DOHH2 (cell line): Measurements from ENCODE around the gene PSME2.

Source experiments
- EZH2phosphoT487 ChIP-seq: fragments of 200-600 bp; sonication (generic); IDR thresholded peaks from 2 replicates; pipeline ENCODE4 v1.6.1; 2017; ENCODE audit warnings: borderline replicate concordance, mild to moderate bottlenecking, antibody characterized with exemption, low read length, moderate library complexity, mixed read lengths
- TF ChIP-seq, protein P1 (sequence below): fragments of 200-600 bp; sonication (generic); IDR thresholded peaks from one replicate; pipeline ENCODE4 v1.5.1; 2014; ENCODE audit warnings: antibody characterized with exemption, mild to moderate bottlenecking, low read depth, low read length; ENCODE audit not compliant: poor library complexity, severe bottlenecking

DNA sequence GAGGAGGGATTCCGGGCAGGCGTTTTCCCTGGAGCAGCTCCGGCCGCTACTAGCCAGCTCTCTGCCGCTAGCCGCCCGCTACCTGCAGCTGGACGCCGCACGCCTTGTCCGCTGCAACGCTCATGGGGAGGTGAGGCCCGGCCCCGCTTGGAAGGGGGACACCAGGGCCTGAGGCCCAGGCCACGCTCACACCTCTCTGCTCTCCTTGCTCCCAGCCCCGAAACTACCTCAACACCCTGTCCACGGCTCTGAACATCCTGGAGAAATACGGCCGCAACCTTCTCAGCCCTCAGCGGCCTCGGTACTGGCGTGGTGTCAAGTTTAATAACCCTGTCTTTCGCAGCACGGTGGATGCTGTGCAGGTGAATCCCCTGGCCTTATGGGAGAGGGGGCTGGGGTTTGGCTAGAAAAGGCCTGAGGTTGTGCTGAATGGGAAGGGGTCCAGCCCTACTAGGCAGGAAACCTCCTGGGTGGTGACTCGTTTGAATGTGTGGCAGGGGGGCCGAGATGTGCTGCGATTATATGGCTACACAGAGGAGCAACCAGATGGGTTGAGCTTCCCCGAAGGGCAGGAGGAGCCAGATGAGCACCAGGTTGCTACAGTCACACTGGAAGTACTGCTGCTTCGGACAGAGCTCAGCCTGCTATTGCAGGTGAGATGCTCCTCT is 1.5 kb upstream of the PSME2 start:
- TF ChIP-seq, protein P1, sequence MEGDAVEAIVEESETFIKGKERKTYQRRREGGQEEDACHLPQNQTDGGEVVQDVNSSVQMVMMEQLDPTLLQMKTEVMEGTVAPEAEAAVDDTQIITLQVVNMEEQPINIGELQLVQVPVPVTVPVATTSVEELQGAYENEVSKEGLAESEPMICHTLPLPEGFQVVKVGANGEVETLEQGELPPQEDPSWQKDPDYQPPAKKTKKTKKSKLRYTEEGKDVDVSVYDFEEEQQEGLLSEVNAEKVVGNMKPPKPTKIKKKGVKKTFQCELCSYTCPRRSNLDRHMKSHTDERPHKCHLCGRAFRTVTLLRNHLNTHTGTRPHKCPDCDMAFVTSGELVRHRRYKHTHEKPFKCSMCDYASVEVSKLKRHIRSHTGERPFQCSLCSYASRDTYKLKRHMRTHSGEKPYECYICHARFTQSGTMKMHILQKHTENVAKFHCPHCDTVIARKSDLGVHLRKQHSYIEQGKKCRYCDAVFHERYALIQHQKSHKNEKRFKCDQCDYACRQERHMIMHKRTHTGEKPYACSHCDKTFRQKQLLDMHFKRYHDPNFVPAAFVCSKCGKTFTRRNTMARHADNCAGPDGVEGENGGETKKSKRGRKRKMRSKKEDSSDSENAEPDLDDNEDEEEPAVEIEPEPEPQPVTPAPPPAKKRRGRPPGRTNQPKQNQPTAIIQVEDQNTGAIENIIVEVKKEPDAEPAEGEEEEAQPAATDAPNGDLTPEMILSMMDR, result no peak
- TF ChIP-seq EZH2phosphoT487, result no peak
